GM21737 (cell line): Measurements from ENCODE around the gene FLT3LG.
"Not testable (repeated sequence)": the region's sequence is repeated elsewhere in the genome, so short reads cannot be mapped to it uniquely, and the experiment has no call there.

Experiments used
- ATAC-seq: cut with Tn5 transposase; IDR thresholded peaks from one replicate; pipeline ENCODE4 v1.9.1; 2021; ENCODE audit warnings: mild to moderate bottlenecking, moderate library complexity; ENCODE audit not compliant: unreplicated experiment

FLT3LG gene

GRCh38 chr19:49440439-49441209, 33.4 kb upstream of the FLT3LG start:
- ATAC-seq = no peak

- ATAC-seq = no peak
Observed at GRCh38 chr19:49441210-49441959, 32.6 kb upstream of the FLT3LG start, which contains the start of gene SLC17A7. Gene SLC17A7 (minus strand): TSS chr19:49441527. CDS start chr19:49441379, 148 bp downstream.

GRCh38 chr19:49441960-49442350, 32.1 kb upstream of the FLT3LG start:
- no peak for ATAC-seq

GRCh38 chr19:49442354-49442753, 31.7 kb upstream of the FLT3LG start:
- ATAC-seq = no peak

- ATAC-seq = peak; percentile 12
Observed at GRCh38 chr19:49442771-49443365, 31.1 kb upstream of the FLT3LG start.

GRCh38 chr19:49443366-49444099, 30.5 kb upstream of the FLT3LG start:
- peak; percentile 61 for ATAC-seq

- ATAC-seq = not testable (repeated sequence)
Observed at GRCh38 chr19:49444100-49444700, 29.8 kb upstream of the FLT3LG start.

GRCh38 chr19:49445997-49446396, 28.0 kb upstream of the FLT3LG start:
- ATAC-seq = no peak

GRCh38 chr19:49447485-49448431, 26.3 kb upstream of the FLT3LG start:
- ATAC-seq = no peak

GRCh38 chr19:49448432-49448786, 25.6 kb upstream of the FLT3LG start:
- no peak for ATAC-seq

- ATAC-seq = no peak
Observed at GRCh38 chr19:49450405-49450804, 23.6 kb upstream of the FLT3LG start.

GRCh38 chr19:49451430-49452181, 22.4 kb upstream of the FLT3LG start, which contains the start of gene PIH1D1:
Gene PIH1D1 (minus strand): TSS chr19:49451814. CDS start chr19:49451574, 240 bp downstream.
- peak; percentile 60 for ATAC-seq

GRCh38 chr19:49453013-49453756, 20.8 kb upstream of the FLT3LG start, which contains the start of gene ALDH16A1:
Gene ALDH16A1 (plus strand): TSS chr19:49453225. CDS start chr19:49453332, 107 bp downstream.
- peak; percentile 78 for ATAC-seq

GRCh38 chr19:49453757-49454240, 20.2 kb upstream of the FLT3LG start:
- ATAC-seq = no peak

- no peak for ATAC-seq
Observed at GRCh38 chr19:49455773-49456172, 18.2 kb upstream of the FLT3LG start.

GRCh38 chr19:49456326-49456725, 17.7 kb upstream of the FLT3LG start:
- no peak for ATAC-seq

- no peak for ATAC-seq
Observed at GRCh38 chr19:49458567-49458903, 15.5 kb upstream of the FLT3LG start.

- ATAC-seq = no peak
Observed at GRCh38 chr19:49459388-49459787, 14.6 kb upstream of the FLT3LG start.
